SU-DHL-6 (cell line): Measurements from ENCODE around the gene THSD4.
"Not testable (repeated sequence)": the region's sequence is repeated elsewhere in the genome, so short reads cannot be mapped to it uniquely, and the experiment has no call there.

ENCODE experiments used
- CTCF ChIP-seq: fragments of 200-600 bp; sonication (generic); IDR thresholded peaks from one replicate; pipeline ENCODE4 v1.5.1; 2017; ENCODE audit warnings: antibody characterized with exemption, mild to moderate bottlenecking, low read length, moderate library complexity; ENCODE audit not compliant: insufficient read depth, poor library complexity, severe bottlenecking
- EZH2phosphoT487 ChIP-seq: fragments of 200-600 bp; sonication (generic), shearing (Covaris generic); conservative IDR thresholded peaks from 2 replicates; pipeline ENCODE4 v1.6.1; 2018; ENCODE audit warnings: mild to moderate bottlenecking, antibody characterized with exemption, low read length, moderate library complexity, mixed read lengths

- not testable (repeated sequence) for TF ChIP-seq CTCF, EZH2phosphoT487
Measured at GRCh38 chr15:71164606-71165005, 49.3 kb downstream of the THSD4 start.
